NCI-H446 (cell line): ENCODE measurements around the gene DLX3.
A peak's percentile ranks its signal among the peaks of the same experiment; 100 is the strongest.
"Not testable (repeated sequence)": the region's sequence is repeated elsewhere in the genome, so short reads cannot be mapped to it uniquely, and the experiment has no call there.

Experiments
- DNase-seq, 2 experiments: peaks; one replicate each; lab custom pipeline; 2025; lab: John Stamatoyannopoulos, UW

The DLX3 gene

DNA sequence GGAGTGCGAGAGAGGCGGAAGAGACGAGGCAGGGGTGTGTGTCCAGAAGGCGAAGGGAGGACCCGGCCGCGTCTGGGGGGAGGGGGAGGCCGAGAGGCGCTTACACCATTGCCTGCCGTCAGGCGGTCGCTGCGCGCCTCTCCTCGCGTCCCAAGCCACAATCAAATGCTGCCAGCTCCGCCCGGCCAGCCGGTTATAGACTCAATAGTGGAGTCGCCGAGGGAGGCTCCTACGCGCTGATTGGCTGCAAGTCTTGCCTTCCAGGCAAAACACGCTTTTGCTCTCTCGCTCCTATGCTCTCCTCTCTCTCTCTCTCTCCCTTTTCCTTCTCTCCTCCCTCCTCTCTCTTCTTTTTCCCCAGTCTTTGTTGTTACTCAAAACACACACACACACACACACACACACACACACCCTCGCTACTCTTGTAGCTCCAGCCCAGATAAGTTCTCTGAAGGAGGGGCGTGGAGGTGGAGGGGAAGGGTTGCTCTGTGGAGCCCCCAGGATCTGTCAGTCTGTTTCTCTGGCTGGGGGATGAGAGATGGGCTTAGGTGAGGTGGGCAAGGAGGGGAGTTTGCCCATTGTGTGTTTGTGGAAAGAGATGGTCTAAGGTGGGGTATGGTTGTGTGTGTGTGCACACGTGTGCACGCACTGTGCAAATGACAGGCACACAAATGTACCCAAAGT, at the start of gene DLX3:
Gene DLX3 (minus strand): TSS at position 170 of the 684 bp plus-strand sequence. CDS start 226 bp downstream, outside the sequence.
- peak; percentile 33 to 56 for DNase-seq

DNA sequence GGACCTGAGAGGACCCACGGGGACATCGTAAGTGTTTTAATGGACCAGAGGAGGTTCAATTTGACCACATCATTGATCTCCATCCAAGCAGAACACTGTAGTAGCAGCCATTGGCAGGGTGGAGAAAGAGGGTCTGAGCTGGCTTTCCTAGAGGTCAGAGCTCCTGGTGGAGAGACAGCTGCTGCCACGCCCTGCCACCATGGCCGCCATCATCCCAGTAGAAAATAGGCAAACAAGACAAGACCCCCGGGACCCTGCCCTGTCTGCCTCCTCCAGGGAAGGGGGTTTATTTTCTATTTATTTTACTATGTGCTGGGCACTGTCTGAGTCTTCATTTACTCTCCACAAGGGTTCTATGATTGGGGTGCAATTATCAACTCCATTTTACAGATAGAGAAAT, 49.5 kb upstream of the DLX3 start:
- DNase-seq, result no peak

GRCh38 chr17:50043290-50044148, 48.5 kb upstream of the DLX3 start:
- DNase-seq, result no peak

DNA sequence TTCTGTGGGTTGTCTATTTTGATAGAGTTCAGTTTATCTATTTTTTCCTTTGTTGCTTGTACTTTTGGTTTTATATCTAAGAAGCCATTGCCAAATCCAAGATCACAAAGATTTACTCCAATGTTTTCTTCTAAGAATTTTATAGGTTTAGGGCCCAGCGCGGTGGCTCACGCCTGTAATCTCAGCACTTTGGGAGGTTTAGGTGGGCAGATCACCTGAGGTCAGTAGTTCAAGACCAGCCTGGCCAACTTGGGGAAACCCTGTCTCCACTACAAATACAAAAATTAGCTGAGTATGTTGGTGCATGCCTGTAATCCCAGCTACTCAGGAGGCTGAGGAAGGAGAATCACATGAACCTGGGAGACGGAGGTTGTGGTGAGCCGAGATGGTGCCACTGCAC, 47.2 kb upstream of the DLX3 start:
- no peak for DNase-seq

GRCh38 chr17:50040496-50040895, 45.5 kb upstream of the DLX3 start:
- not testable (repeated sequence) for DNase-seq

DNA sequence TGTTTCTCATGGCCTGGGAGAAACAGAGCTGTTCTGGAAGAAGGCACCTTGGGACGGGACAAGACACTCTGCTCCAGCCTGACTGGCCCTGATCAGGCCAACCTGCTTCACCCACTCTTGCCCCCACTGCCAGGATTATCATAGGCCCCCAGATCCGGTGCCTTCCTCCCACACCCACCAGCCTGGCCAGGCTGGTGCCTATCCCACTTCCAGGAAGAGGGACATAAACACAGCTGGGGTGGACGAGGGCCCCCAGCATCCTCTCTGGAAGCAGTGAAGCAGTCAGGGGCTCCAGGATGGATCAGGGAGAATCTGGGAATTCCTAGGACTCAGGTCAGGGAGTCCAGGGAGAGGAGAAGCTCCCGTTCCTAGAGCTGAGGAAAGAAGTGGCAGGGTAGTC, 44.0 kb upstream of the DLX3 start:
- DNase-seq, result no peak

DNA sequence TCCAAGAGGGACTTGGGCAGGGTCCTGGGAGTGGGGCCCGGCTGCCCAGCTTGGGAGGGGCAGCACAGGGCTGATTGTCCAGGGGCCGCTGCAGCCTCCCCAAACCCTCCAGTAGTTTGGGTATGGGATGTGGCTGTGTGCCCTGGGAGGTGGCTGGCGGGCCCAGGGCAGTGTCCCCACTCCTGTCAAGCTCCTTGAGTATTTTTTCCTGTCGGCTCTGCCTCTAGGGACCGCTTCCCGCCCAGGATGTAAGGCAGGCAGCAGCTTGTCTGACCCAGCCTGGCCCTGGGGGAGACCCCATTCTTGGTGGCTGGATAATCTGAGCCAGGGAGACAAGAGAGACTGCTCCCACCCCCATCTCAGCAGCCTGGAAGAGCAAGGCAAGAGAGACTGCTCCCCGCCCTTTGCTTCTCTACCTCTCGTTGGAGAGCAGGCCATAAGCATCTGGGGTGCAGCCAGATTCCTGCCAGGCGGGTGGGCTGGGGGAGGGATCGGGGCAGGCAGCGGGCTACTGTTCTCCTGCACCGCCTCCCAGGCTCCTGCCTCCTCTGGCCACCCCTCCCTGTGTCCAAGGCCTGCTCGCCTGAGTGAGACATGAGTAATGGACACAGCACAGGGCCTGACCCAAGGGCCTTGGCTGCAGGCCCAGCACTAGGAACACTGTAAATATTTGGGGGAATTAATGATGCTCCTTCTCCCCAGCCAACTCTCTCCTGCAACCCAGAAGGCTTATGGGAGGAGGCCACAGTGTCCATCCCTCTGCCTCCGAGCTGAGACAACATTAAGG, 42.5 kb upstream of the DLX3 start:
- no peak for DNase-seq

- no peak for DNase-seq
These were observed 41.6 kb upstream of the DLX3 start for GRCh38 chr17:50036455-50037261.

DNA sequence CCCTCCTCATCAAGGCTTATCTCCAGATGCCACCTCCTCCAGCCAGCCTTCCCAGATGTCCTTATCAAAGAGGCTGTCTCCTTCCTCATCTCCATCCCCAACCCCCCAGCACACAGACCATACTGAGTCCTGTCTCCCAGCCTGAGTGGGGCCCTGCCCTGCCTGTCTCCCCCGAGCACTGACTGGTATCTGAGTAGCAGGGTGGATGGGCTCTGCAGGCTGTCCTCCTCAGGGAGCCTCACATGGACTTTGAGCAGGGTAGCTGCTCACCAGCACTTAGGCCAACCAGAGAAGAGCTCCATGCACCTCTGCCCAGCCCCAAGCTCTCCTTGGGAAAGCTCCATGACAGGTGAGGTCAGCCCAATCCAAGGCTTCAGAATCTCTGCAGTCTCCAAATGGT, 40.9 kb upstream of the DLX3 start:
- no peak for DNase-seq

- DNase-seq, result no peak
These were observed 40.4 kb upstream of the DLX3 start for GRCh38 chr17:50035421-50035879.

DNA sequence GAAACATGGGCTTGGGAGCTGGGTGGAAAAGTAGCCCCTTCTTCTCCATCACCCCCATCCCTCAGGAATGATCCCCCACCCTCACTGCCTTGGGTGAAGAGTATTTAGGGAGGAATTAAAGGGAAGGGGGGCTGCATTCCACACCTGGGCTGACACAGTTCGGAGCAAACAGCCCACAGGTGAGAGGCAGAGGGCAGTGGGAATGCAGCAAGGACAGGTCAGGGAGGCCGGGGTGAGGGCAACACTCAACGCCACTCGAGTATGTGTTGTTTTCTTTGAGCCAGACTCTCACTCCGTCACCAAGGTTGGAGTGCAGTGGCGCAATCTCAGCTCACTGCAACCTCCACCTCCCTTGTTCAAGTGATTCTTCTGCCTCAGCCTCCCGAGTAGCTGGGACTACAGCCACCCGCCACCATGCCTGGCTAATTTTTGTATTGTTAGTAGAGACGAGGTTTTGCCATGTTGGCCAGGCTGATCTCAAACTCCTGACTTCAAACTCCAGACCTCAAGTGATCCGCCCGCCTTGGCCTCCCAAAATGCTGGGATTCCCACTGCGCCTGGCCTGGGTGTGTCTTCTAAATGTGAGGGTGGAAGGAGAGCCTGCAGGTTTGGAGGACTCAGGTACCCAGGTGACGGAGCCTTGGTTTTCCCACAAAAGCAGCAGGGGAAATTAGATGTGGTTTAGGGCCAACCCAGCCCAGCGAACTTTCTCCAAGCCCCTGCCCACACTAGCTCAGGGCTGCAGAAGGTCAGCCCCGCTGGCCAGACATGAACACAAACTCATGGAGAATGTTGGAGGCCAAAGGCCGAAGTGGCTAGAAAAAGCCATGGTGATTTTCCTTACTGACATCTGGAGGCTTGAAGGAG, 39.7 kb upstream of the DLX3 start:
- DNase-seq, result no peak

DNA sequence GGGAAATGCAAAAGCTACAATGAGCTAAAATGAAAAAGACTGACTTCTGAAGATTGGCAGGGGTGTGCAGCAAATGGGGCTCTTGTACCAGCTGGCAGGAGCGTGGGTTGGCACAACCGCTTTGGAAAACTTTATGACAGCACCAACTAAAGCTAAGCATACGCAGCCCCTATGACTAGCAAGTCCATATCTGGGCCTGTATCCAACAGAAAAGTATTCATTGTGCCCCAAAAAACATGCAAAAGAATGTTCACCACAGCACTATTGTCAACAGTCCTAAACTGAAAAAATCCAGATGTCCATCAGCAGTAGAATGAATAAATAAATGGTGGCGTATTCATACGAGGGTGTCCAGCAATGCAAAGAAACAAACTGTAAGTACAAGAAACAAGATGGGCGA, 38.3 kb upstream of the DLX3 start:
- no peak for DNase-seq

GRCh38 chr17:50029185-50029584, 34.2 kb upstream of the DLX3 start:
- DNase-seq, result no peak

- DNase-seq, result no peak
These were observed 33.7 kb upstream of the DLX3 start for GRCh38 chr17:50028736-50029120.

DNA sequence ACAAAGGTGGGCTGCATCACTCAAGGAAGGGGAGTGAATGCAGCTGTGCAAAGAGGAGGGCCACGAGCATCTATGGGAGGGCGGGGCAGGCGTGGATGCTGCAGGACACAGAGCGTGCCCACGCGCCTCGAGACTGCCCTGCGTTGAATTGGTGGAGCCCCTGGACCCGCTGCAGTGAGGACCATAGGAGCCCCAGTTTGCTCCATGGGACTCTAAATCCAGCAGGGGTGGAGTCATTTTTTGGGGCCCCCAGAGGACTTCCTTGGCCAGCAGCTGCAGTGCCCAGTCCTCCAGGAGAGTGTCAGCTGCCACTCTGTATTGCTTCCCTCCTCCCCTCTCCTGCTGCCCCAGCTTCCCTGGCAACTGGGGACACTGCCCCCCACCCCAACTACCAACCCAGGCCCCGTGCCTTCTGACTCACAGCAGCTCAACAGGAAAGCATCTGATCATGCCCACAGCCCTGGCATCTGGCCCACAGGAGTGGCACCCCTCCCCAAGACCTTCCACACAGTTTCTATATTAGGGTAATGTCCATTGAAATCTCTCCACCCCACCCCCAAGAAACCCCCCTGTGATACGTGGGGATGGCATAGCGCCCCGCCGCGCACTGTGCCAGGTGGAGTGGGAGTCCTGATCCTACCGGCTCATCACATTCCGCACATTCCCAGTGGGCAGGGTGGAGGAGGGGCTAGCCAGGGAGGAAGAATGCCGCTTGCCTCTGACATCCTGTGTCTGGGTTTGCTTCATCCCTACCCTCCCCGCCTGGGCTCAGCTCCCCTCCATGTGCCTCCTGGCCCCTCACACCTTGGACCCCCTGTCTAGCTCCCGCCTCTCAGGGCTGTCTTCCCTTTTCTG, 33.1 kb upstream of the DLX3 start:
- DNase-seq, result no peak

DNA sequence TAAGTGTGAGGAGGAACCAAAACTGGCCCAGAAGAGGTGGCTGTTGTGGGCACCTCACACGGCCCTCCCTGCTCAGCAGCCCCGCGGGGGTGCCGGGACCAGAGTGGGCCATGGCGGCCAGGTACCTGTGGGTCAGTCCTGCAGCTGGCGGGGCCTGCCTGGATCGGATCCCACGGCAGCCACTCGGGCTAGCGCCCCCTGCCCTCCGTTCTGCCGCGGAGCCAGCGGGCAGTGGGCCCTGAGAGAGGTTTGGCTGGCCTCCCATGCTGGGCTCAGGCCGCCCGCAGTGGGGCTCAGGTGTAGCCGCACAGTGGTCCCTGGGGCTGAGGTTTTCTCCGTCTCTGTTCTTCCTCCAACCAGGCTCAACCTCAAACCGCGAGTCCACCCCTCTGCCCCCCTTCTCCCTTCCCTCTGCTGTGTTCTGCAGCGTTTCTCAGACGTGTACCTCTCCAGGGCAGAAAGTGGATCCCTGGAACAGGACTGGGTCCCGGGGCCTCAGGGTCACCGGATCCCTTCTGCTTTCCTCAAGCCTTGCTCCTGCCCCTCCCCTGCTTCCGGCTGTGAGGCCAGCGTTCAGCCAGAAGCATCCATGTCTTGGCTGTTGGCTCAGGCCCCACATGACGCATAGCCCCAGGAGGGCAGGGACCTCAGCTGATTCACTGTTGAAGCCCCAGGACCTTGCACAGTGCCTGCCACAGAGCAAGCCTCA, 32.3 kb upstream of the DLX3 start:
- peak in 1 of 2 experiments; percentile 27 for DNase-seq

- peak; percentile 36 to 65 for DNase-seq
These were observed 31.8 kb upstream of the DLX3 start for GRCh38 chr17:50026837-50027171.

GRCh38 chr17:50026046-50026675, 31.1 kb upstream of the DLX3 start:
- no peak for DNase-seq

- no peak for DNase-seq
These were observed 29.8 kb upstream of the DLX3 start for GRCh38 chr17:50024808-50025207.
